UCSD-AML1 (cell line): ENCODE results near the gene KRTAP10-8.
"Not testable (repeated sequence)": the region's sequence is repeated elsewhere in the genome, so short reads cannot be mapped to it uniquely, and the experiment has no call there.

Source experiments
- DNase-seq: peaks from one replicate; lab custom pipeline; 2025; ENCODE audit not compliant: unreplicated experiment; lab: John Stamatoyannopoulos, UW

KRTAP10-8 gene, protein sequence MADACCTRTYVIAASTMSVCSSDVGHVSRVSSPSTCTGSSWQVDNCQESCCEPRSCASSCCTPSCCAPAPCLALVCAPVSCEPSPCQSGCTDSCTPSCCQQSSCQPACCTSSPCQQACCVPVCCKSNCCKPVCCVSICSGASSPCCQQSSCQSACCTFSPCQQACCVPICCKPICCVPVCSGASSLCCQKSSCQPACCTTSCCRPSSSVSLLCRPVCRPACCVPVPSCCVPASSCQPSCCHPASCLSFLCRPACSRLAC

DNA sequence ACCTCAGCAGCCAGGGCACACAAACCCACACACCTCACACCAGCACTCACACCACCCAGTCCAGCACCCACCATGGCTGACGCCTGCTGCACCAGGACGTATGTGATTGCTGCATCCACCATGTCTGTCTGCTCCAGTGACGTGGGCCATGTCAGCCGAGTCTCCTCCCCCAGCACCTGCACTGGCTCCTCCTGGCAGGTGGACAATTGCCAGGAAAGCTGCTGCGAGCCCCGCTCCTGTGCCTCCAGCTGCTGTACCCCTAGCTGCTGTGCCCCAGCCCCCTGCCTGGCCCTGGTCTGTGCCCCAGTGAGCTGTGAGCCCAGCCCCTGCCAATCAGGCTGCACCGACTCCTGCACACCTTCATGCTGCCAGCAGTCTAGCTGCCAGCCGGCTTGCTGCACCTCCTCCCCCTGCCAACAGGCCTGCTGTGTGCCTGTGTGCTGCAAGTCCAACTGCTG is at the start of gene KRTAP10-8:
KRTAP10-8 (plus strand) TSS at position 51 of the 458 bp plus-strand sequence; CDS start at position 73, 22 bp downstream.
- DNase-seq, result no peak

DNA sequence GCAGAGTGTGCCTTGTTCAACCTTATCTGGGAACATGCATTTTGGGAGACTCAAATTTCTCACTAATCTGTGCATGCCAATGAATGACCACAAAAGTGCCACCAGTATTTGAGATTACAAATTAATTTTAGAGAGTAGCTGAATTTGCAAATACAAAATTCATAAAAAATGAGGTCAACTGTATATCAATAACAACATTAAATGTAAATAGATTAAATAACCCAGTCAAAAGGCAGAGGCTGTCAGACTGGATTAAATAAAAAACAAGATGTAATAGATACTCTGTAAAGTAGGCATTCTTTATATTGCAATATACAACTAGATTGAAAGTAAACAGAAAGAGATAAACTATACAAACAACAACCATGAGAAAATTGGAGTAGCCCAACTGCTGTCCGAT is 47.8 kb upstream of the KRTAP10-8 start:
- DNase-seq, result no peak

DNA sequence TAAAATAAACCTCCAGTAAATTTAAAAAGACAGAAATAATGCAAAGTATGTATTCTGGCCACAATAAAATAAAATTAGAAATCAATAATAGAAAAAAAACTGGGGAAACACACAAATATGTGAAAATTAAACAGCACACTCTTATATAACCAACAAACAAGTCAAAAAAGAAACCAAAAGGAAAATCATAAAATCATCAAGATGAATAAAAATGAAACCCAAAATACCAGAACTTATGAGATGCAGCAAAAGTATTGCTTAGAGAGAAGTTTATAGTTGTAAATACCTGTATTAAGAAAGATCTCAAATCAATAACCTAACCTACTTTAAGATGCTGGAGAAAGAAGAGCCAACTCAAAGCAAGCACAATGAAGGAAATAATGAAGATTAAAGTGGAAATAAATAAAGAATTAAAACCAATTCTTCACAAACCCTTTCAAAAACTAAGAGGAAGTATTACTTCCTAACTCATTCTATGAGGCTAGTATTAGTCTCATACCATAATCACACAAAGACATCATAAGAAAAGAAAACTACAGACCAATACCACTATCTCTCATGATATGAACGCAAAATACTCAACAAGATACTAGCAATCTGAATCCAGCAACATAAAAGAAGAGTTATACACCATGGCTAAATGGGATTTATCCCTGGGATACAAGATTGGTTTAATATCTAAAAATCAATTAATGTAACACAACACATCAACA is 46.8 kb upstream of the KRTAP10-8 start:
- DNase-seq, result no peak

DNA sequence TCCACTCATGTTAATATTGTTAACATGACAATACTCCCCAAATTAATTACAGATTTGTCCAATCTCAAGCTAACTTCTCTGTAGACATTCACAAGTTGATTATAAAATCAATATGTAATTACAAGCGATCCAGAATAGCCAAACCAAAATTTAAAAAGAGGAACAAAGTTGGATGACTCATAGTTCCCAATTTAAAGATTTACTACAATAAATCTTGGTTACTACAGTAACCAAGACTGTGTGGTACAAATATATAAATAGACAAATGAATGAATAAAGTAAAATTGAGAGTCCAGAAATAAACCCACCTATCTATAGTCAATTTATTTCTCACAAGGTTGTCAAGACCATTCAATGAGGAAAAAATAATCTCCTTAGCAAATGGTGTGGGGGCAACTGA is 45.5 kb upstream of the KRTAP10-8 start:
- no peak for DNase-seq

DNA sequence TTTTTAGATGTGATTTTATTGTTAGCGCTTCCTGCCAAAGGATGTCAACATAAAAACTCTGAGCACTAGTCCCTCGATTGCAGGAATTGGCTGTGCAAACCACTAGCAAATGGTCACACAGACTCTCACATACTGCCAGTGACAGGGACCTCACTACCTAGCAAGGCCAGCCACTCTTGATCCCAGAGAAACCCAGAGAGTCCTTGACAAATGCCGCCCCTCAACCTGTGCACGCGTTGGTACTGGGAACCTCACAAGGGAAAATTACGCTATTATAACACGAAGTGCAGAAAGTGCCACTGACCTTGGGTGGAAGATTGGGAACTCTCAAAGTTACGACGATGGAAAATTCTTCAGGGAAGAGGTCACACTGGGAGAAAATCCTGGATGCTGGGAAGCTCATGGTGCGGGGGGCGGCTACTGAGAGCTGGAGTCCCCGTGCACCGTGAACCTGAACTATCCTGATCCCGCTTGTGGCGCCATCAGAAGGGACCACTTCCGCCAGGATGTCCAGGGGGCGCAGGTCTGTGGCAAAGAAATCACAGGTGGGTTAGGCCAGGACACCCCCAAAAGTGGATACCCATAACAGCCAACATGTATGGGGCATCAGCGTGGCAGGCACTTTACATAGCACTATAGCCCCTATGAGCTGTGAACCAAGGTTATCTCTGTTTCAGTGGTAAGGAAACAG is 44.3 kb upstream of the KRTAP10-8 start:
- DNase-seq, result no peak

DNA sequence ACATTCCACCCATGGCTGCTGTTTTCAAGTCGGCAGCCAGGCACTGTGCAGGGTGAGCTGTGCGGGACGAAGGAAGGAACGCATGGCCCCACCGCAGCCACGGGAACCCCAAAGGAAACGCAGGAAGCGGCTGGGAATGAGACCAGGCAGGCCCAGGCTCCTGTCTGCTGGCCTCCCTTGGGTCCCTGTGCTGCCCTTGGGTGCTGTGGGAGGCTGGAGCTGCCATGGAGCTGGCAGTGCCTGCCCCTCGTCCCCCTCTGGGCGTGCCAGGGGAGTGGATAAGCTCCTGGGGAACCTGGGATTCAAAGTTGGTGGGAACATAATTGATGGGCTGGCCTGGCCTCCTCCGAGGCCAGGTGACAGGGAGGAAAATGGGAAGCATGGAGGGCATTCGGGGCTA is 43.6 kb upstream of the KRTAP10-8 start:
- DNase-seq, result no peak

DNA sequence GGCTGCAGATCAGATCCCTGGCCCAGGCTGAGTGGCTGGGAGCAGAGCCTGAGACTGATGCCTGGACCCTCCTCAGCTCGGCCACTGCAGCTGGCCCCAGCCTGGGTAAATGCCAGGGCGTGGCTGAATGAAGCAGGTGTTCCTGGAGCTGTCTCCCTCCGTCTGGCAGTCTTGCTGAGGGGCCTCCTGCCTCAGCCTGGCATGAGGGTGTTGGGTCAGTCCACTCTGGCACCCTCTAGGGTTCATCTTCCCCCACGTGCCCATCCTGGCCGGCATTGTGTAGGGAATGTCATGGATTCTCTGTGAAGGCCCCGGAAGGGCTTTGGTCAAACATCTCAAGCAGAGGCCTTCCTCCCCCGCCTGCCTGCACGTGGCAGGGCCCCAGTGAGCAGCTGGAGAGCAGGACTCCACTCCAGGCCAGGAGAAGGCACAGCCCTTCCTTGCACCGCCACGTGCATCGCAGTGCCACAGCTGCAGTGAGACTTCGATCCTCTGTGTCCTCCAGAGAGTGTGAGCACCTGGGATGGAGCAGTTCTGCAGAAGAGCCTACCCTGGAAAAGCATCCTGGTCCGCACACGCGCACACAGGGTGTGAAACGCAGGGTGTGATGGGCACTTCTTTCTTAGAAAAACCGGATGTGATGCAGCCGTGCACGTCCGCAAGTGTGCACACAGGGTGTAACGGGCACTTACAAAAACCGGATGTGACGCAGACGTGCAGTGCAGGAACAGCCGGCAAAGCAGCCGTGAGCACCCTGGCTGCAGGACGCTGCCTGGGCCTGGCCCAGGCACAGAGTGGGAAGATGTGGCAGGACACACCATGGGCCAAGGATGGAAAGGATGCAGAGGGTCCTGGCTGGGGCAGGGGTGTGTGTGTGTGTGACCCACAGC is 43.0 kb upstream of the KRTAP10-8 start:
- DNase-seq, result no peak

DNA sequence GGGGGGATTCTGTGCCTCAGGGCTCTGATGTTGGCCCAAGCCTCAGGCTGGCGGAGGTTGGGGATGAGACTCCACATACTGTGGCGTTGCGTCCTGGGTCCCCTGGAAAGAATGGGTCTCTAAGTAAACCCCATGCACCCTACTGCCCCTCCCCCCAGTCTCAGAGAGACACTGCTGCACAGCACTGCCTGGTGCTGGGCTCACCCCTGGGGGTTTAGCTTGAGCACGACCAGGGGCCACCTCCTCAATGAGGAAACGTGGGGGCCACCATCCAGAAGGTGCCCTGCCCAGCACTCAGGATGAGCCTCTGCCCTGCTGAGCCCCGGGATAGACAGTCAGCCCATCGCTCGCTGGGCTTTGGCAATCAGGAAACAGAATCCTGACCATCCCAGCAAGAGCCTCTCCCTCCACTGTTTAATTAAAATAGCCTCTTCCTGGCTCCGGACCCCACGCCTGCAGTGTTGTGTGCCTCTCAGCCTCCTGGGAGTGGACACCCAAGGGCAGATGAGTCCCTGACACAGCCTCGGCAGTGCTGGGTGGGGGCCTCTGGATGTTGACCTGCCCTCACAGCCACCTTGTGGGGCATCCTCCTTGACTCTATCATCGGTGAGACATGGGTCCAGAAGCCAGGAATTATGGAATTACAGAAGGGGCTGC is 41.9 kb upstream of the KRTAP10-8 start:
- no peak for DNase-seq

DNA sequence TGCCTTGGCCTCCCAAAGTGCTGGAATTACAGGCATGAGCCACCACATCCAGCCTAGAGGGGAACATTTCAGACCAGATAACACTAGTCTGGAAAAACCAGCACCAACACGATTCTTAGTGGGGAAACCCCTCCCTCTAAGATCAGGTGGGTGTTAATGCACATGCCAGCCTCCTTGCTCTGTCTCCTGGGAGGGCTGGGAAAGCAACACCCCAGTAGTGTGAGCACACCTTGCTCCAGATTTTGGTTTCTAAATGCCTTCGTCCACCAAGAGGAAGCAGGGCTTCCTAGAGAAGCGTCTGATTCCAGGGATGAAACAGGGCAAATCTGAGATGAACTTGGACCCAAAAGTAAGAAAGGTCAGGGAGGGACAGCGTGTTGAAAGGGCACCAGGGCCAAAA is 40.6 kb upstream of the KRTAP10-8 start:
- DNase-seq, result no peak

DNA sequence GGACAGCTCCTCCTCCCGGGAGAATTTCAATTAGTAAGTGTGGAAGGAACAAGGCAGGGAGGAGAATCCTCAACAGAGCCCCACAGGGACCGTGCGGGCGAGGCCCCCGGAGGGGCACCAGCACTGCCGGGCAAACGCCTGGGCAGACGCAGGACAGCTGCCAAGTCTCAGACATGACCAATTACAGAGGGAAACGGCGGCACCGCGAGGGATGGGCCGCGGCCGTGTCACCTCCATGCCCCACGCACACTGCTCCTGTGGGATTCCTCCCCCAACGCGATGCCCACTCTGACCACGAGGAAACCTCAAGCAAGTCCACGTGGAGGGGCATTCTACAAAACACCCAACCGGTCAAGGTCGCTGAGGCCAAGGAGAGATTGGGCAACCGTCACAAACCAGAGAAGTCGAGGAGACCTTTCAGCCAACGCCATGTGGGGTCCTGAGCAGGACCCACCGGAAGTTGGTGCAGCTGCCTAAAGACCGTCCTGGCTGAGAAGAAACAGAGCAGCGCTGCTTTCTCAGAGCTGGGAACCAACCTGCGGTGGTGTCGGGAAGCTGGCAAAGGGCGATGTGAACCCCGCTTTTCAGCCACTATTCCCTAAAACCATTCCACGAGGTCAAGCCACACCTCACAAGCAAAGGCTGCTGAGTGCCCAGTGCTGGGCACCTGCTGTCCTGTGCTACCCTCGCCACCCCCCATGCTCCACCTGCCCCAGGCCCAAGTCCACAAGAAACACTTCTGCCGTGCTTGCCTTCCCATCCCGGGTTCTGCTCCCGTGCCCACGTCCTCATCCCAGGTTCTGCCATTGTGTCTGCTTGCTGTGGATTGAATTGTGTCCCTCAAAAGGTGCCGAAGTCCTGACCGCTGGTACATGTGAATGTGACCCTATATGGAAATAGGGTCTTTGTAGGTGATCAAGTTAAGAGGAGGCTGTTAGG is 39.8 kb upstream of the KRTAP10-8 start:
- DNase-seq, result no peak

DNA sequence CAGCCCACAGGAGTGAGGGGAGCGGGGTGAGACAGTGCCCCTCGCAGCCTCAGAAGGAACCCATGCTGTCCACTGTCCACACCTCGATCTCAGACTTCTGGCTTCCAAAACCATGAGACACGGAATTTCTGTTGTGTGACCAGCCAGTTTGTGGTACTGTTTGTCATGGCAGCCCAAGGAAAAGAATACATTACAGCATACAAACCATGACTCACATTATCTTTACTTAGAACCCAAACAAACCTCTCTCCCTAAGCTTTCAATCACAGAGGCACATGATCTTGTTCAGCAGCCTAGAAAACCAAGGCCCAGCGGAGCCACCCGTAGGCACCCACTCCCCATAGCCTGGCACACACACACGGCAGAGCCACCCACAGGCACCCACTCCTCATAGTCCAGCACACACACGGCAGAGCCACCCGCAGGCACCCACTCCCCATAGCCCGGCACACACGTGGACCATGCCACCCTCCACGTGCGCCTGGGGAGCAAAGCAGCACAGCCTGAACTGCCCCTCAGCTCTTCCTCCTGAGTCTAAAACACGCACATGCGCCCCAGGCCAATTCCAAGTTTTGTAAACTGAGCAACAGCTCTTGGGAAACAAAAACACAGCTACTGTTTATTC is 38.8 kb upstream of the KRTAP10-8 start:
- DNase-seq, result no peak

DNA sequence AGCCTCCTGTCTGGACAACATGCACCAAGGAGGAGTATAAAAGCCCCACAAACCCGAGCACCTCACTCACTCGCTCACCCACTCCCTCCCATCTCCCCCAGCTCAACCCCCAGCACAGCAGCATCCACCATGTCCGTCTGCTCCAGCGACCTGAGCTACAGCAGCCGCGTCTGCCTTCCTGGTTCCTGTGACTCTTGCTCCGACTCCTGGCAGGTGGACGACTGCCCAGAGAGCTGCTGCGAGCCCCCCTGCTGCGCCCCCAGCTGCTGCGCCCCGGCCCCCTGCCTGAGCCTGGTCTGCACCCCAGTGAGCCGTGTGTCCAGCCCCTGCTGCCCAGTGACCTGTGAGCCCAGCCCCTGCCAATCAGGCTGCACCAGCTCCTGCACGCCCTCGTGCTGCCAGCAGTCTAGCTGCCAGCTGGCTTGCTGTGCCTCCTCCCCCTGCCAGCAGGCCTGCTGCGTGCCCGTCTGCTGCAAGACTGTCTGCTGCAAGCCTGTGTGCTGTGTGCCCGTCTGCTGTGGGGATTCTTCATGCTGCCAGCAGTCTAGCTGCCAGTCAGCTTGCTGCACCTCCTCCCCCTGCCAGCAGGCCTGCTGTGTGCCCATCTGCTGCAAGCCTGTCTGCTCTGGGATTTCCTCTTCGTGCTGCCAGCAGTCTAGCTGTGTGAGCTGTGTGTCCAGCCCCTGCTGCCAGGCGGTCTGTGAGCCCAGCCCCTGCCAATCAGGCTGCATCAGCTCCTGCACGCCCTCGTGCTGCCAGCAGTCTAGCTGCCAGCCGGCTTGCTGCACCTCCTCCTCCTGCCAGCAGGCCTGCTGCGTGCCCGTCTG is 38.0 kb upstream of the KRTAP10-8 start, which contains the start of gene KRTAP10-4:
KRTAP10-4 (plus strand) TSS at position 100 of the 827 bp plus-strand sequence; CDS start at position 130, 30 bp downstream.
- not testable (repeated sequence) for DNase-seq

DNA sequence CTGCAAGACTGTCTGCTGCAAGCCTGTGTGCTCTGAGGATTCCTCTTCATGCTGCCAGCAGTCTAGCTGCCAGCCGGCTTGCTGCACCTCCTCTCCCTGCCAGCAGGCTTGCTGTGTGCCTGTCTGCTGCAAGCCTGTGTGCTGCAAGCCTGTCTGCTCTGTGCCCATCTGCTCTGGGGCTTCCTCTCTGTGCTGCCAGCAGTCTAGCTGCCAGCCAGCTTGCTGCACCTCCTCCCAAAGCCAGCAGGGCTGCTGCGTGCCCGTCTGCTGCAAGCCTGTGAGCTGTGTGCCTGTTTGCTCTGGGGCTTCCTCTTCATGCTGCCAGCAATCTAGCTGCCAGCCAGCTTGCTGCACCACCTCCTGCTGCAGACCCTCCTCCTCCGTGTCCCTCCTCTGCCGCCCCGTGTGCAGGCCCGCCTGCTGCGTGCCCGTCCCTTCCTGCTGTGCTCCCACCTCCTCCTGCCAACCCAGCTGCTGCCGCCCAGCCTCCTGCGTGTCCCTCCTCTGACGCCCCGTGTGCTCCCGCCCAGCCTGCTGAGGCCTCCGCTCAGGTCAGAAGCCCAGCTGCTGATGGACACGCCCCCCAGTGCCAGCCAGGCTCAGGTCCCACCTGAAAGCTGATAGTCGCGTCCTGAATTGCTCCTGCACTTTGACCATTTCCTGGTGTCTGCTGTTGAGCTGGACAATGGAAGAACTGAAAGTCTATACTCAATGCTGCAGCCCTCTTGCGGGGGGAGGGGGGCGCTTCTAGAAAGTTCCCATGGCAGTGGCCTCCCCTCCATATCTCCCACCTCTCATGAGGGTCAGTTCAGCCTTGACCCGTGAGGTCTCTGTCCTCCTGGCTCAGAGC is 37.2 kb upstream of the KRTAP10-8 start:
- DNase-seq, result no peak

DNA sequence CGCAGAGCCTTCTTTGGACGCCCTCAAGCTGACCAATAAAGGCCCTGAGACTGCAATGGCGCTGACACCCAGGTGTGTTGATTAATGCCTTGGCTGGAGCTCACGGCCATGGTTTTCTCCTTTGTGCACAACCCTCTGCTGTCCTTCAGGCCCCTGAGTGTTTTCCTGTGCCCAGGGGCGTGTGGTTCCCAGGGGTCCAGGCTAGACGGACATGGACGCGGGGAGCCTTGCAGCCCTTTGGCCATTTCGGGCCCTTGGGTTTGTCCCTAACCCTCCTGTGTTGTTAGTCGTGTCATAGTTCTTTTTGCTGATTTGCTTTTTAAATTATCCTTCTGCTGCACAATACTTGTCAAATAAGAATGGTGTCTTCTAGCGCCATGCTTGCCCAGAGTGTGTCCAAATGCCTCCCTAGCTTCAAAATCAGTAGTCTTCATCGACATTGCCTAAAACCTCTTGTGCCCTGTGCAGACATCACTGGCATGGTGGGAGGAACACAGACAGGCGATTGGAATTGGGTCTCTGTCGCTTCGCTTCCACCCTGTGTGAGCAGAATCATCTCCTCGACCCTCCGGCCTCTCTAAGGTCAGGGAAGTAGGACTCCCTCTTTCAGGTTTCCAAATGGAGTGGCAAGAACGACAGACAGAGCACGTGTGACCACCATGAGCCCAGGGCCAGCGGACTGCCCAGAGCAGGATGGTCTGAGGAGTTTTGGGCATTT is 36.4 kb upstream of the KRTAP10-8 start:
- DNase-seq, result no peak

DNA sequence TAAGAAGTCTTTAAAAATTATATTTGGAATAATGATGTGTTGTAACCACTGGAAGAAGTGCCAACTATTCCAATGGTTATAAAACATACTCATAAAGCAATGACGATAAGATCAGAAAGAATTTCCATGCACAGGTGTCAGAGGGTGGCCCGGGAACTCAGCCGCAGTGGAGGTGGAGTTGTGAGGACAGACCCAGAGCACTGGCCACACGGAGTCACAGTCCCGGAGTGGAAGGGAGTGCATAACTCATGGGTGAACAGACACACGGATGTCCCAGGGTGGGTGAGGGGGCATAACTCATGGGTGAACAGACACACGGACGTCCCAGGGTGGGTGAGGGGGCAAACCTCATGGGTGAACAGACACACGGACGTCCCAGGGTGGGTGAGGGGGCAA is 35.9 kb upstream of the KRTAP10-8 start:
- no peak for DNase-seq

DNA sequence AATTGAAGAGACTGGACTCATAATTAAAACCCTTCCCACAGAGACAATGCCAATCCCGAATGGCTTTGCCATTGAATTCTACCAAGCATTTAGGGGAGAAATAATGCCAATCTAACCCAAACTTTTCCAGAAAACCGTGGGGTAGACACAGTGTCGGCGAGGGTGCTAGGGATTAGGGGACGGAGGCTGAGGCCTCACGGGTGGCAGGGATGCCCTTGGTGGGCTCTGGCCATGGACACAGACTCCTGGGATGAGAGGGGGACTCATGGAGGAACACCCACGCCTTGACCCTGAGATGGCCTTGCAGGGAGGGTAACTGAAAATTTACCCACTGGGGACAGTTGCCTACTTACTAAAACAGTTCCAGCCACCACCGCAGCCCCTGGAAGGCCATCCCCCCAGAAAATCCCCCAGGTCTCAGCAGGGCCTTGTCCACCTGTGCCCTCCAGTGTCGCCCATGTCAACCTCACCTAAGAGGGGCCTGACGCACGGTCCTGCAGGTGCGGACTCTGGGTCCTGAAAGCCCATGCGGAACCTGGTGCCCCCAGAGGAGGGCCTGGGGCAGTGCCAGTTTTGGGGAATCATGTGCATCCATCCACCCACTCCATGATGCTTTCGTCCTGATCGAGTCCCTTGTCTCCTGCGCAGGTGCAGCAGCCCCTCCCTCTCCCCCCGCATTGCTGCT is 33.4 kb upstream of the KRTAP10-8 start:
- no peak for DNase-seq
